Left renal cortex interstitium (tissue), 4 donors: ENCODE measurements around the gene APOA4. TPM values are rescaled to one million over a fixed set of nuclear protein-coding genes. Genes with fewer than 3 reads are reported as not detected.
"Not testable (repeated sequence)": the region's sequence is repeated elsewhere in the genome, so short reads cannot be mapped to it uniquely, and the experiment has no call there.

Source experiments
- DNase-seq, 4 donors: peaks; one replicate each; pipeline ENCODE4 v3.0.0-alpha.2; 2013; ENCODE audit warnings: low read depth in 4 of 4, low spot score in 2 of 4, missing footprints in 1 of 4
- polyA plus RNA-seq, 4 donors: library from polyadenylated mRNA; unstranded; fragments of 120-200 nt; gene quantifications; one replicate each; pipeline ENCODE4 v1.2.1, GENCODE V29; 2013; ENCODE audit not compliant: insufficient read length in 4 of 4

Gene APOA4
- polyA plus RNA-seq, 4 donors = not detected

- no peak for DNase-seq
Measured at GRCh38 chr11:116849486-116849885, 26.4 kb upstream of the APOA4 start.

- DNase-seq = no peak
Measured at GRCh38 chr11:116849060-116849459, 26.0 kb upstream of the APOA4 start.

DNA sequence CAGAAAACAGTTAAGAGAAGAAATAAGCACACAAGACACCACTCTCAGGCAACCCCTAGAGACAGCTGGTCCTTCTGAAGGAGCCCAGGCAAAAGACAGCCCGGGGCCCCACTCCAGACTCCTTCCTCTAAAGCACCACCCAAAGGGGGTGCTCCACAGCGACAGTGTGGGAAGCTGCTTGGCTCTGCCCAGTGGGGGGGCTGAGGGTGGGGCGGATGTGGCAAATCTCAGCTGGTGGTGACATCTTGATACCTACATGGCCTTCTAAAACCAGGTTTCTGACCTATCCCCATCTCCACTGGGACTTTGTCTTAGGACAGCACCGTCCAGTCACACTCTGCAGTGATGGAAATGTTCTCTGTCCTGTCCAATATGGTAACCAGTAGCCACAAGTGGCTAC lies 24.5 kb upstream of the APOA4 start:
- DNase-seq = no peak

DNA sequence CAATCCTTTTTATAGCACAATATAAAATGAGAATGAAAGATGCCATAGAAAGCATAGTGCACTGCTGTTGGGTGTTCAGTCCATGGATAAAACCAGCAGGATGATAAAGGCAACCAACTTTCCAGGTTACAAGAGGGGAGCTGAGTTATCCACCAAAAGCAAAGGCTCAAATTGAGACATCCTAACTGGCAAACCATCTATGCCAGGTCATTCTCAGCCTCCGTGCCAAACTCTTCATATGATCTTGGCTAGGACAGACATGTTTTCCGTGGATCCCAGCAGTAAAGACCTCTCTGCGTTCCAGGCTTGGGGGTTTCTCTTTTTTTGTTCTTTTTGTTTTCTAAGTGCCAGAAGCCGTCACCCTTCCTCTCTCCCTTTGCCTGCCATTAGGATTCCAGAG lies 21.6 kb upstream of the APOA4 start:
- no peak for DNase-seq

DNA sequence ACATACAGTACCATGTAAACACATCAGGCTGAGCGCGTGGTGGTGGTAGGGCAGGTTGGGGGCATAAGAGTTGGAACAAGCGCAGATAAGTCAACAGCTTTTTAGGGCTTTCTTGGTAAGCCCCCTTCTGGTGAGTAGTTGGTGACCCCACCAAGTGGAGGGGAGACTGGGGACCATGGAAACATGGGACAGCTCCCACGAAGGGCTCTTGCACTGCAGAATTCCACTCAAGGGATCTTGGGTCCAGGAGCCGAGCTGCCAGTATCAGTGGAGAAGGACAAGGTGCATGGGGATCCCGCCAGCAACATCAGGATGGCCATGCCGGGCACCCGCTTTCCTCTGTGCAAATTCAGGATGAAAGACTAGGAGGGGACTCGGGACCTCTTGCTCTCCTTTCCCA lies 20.6 kb upstream of the APOA4 start:
- DNase-seq = no peak

GRCh38 chr11:116842909-116843308 lies 19.8 kb upstream of the APOA4 start:
- no peak for DNase-seq

- DNase-seq = no peak
Measured at GRCh38 chr11:116842117-116842516, 19.0 kb upstream of the APOA4 start.

- DNase-seq = no peak
Measured at GRCh38 chr11:116840746-116841296, 17.7 kb upstream of the APOA4 start.

GRCh38 chr11:116840224-116840745 lies 17.2 kb upstream of the APOA4 start:
- DNase-seq = no peak

DNA sequence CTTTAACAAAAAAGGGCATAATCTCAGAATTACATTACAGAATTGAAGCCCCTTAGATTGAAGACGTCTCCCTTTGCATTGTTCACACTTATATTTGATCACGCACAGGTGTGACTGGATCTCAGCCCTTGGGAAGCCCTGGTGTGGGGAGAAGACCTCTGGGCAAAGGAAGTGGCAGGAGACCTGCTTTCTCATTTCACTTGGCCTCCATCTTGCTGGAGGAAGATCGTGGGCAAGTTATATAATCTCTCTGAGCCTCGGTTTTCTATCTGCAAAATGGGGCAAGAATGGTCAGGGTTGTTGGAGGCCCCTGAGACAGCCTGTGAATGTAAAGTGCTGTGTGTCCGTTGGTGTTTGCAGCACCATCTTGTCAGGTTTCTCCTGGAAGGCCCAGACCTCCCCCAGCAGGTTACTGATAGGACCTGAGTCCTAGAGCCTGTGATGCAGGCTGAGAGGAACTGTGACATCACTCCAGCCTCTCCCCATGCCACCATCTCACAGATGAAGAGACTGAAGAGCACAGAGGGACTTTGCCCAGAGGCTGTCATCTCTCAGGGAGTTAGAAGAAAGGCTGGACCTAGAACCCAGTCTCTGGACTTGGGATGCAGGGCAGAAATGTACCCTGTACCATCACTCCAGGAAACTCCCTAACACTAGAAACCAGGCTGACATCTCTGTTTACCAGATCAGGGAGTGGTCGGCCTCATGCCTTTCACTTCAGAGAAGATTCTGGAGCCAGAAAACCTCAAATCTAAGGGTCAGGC lies 15.4 kb upstream of the APOA4 start:
- DNase-seq = no peak

GRCh38 chr11:116837231-116838091 lies 14.4 kb upstream of the APOA4 start, which contains the start of gene APOA1:
Gene APOA1 (minus strand): TSS chr11:116837622. CDS start chr11:116837387, 235 bp downstream.
- no peak for DNase-seq

- DNase-seq = no peak
Measured at GRCh38 chr11:116836632-116836991, 13.5 kb upstream of the APOA4 start.

- peak; percentile 70 to 89 (median 82) for DNase-seq
Measured at GRCh38 chr11:116835791-116836631, 12.9 kb upstream of the APOA4 start.

DNA sequence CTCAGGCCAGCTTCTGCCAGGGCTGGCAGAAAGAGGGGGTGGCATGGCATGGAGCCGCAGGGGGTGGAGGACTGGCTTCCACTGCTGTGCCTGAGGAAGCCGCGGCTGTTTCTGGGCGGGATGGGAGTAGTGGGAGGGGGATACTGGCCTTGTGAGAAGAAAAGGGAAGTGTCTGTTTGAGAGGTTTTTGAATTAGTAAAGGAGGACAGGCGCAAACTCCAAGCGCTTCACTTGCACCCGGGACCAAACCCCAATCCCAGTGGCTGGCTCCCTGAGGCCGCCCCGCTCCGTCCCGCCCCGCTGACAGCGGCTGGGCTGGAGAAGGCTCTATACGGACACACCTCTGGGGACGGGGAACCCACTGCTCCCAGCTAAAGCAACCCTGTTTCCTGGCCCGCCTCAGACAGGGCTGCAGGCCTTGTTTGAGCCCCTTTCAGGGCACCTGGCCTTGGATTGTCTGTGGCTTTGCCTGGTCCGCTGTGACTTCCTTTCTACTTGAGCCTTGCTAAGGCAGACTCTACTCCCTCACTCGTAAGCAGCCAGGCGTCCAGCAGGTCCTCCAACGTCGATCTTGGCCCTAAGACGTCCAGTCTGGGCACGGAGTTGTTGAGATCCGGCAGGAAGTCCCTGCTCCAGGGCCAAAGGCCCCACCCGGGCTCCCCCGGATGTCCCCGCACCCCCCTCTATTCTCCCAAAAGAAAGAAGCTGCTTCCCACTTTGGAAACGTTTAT lies 12.1 kb upstream of the APOA4 start:
- peak in 1 of 4 donors; percentile 23 for DNase-seq

- DNase-seq = not testable (repeated sequence)
Measured at GRCh38 chr11:116834535-116835041, 11.5 kb upstream of the APOA4 start.

- DNase-seq = no peak
Measured at GRCh38 chr11:116833816-116834534, 10.9 kb upstream of the APOA4 start.

GRCh38 chr11:116833491-116833815 lies 10.3 kb upstream of the APOA4 start:
- DNase-seq = no peak

DNA sequence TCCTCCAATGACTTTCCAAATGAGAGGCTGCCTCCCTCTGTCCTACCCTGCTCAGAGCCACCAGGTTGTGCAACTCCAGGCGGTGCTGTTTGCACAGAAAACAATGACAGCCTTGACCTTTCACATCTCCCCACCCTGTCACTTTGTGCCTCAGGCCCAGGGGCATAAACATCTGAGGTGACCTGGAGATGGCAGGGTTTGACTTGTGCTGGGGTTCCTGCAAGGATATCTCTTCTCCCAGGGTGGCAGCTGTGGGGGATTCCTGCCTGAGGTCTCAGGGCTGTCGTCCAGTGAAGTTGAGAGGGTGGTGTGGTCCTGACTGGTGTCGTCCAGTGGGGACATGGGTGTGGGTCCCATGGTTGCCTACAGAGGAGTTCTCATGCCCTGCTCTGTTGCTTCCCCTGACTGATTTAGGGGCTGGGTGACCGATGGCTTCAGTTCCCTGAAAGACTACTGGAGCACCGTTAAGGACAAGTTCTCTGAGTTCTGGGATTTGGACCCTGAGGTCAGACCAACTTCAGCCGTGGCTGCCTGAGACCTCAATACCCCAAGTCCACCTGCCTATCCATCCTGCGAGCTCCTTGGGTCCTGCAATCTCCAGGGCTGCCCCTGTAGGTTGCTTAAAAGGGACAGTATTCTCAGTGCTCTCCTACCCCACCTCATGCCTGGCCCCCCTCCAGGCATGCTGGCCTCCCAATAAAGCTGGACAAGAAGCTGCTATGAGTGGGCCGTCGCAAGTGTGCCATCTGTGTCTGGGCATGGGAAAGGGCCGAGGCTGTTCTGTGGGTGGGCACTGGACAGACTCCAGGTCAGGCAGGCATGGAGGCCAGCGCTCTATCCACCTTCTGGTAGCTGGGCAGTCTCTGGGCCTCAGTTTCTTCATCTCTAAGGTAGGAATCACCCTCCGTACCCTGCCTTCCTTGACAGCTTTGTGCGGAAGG lies 9.5 kb upstream of the APOA4 start:
- DNase-seq = no peak
